C4-2B (cell line): ENCODE measurements around the gene PTPN18.

Experiments
- CTCF ChIP-seq: fragments of 450-650 bp; conservative IDR thresholded peaks from 2 replicates; pipeline ENCODE4 v1.5.1; 2017; ENCODE audit warnings: mild to moderate bottlenecking
- ZFX ChIP-seq: fragments of 450-650 bp; IDR thresholded peaks from 2 replicates; pipeline ENCODE4 v1.6.1; 2017

DNA sequence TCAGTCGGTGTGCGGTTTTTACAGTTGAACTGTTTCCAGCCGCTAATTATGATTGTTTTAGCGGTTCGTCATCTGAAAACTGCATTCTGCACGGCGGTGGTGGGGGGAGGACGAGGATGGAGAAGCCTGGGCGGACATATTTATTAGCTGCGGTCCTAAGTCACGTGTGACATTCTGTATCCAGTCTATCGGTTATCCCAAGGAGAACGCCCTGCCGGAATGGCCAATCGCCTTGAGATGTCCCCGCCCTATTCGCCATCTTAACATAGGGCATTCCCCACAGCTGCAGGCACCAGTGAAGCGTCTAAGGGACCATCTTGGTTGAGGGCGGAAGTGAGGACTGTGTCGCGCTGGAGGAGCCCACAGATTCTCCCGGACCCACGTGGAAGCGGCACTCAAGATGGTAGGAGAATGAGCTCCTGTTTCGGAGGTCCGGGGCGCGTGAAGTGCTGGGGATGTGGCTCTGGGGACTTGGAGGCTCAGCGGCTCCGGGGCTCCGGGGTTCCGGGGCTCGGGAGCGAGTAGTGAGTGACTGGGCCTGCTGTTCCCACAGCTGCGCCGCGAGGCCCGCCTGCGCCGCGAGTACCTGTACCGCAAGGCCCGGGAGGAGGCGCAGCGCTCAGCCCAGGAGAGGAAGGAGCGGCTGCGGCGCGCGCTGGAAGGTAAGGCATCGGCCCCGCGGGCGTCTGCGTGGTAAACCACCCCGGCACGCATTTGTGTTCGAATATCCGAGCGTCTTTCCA, 13.2 kb upstream of the PTPN18 start, which contains the start of gene IMP4:
- TF ChIP-seq CTCF (peak; percentile 47), ZFX (peak; percentile 93)
